Measurements from ENCODE around the gene TRMT112. TPM values are rescaled to one million over a fixed set of nuclear protein-coding genes. Genes with fewer than 3 reads are reported as not detected.

The TRMT112 gene
- polyA plus RNA-seq (2013, experiment 1 of 4) = 226 TPM
- 227 TPM for polyA plus RNA-seq (2013, experiment 2 of 4)
- 201 TPM for polyA plus RNA-seq (2013, experiment 3 of 4)
- 231 TPM for polyA plus RNA-seq (2013, experiment 4 of 4)

GRCh38 chr11:64317325-64317960 lies at the start of gene TRMT112:
TSS of gene TRMT112 (minus strand) at chr11:64317559. CDS start at chr11:64317526, 33 bp downstream.
- peak within 1 kb of the TSS; percentile 95 for H3K27ac ChIP-seq (ENCODE audit: insufficient read depth, low read depth, low read length, poor library complexity, severe bottlenecking)
- H3K36me3 ChIP-seq (ENCODE audit: control insufficient read depth, insufficient read depth, low read length) = peaks cover 2% of the 10 kb centered on the region
- peaks cover 8% of the 10 kb centered on the region for H3K4me1 ChIP-seq (ENCODE audit: control insufficient read depth, insufficient read depth, low read length)
- 0% methylated on average over 43 of the region's 43 CpGs for WGBS, 2 experiments
- peak within 1 kb of the TSS; percentile 78 for H3K4me3 ChIP-seq (ENCODE audit: insufficient read depth, low read depth, low read length)
- no peaks in the 10 kb centered on the region for H3K27me3 ChIP-seq (ENCODE audit: control insufficient read depth, insufficient read depth, low read length, poor library complexity, severe bottlenecking)
- no peaks in the 10 kb centered on the region for H3K9me3 ChIP-seq (ENCODE audit: control insufficient read depth, low read length)

- no peaks in the 10 kb centered on the region for H3K9me3 ChIP-seq (ENCODE audit: control insufficient read depth, low read length)
- H3K27ac ChIP-seq (ENCODE audit: insufficient read depth, low read depth, low read length, poor library complexity, severe bottlenecking) = no peak overlapping the region
- H3K36me3 ChIP-seq (ENCODE audit: control insufficient read depth, insufficient read depth, low read length) = peaks cover 32% of the 10 kb centered on the region
- H3K4me1 ChIP-seq (ENCODE audit: control insufficient read depth, insufficient read depth, low read length) = no peaks in the 10 kb centered on the region
- no CpG with 5 or more reads among the region's 1 CpG for WGBS, 2 experiments
- no peak overlapping the region for H3K4me3 ChIP-seq (ENCODE audit: insufficient read depth, low read depth, low read length)
- H3K27me3 ChIP-seq (ENCODE audit: control insufficient read depth, insufficient read depth, low read length, poor library complexity, severe bottlenecking) = no peaks in the 10 kb centered on the region
Observed at GRCh38 chr11:64366751-64367150, 49.4 kb upstream of the TRMT112 start.

GRCh38 chr11:64364911-64365310 lies 47.6 kb upstream of the TRMT112 start:
- Histone ChIP-seq H3K9me3 (ENCODE audit: control insufficient read depth, low read length) (no peaks in the 10 kb centered on the region), H3K27me3 (ENCODE audit: control insufficient read depth, insufficient read depth, low read length, poor library complexity, severe bottlenecking) (no peaks in the 10 kb centered on the region), H3K4me1 (ENCODE audit: control insufficient read depth, insufficient read depth, low read length) (no peaks in the 10 kb centered on the region), H3K27ac (ENCODE audit: insufficient read depth, low read depth, low read length, poor library complexity, severe bottlenecking) (no peak overlapping the region), H3K36me3 (ENCODE audit: control insufficient read depth, insufficient read depth, low read length) (peaks cover 33% of the 10 kb centered on the region), H3K4me3 (ENCODE audit: insufficient read depth, low read depth, low read length) (no peak overlapping the region)
- 85 to 94% methylated on average over 4 of the region's 4 CpGs for WGBS, 2 experiments

- peaks cover 29% of the 10 kb centered on the region for H3K36me3 ChIP-seq (ENCODE audit: control insufficient read depth, insufficient read depth, low read length)
Observed at GRCh38 chr11:64364435-64364834, 47.1 kb upstream of the TRMT112 start.

GRCh38 chr11:64362339-64362738 lies 45.0 kb upstream of the TRMT112 start:
- H3K36me3 ChIP-seq (ENCODE audit: control insufficient read depth, insufficient read depth, low read length) = peaks cover 16% of the 10 kb centered on the region
- no peak overlapping the region for H3K4me3 ChIP-seq (ENCODE audit: insufficient read depth, low read depth, low read length)
- H3K4me1 ChIP-seq (ENCODE audit: control insufficient read depth, insufficient read depth, low read length) = peaks cover 14% of the 10 kb centered on the region
- no peaks in the 10 kb centered on the region for H3K9me3 ChIP-seq (ENCODE audit: control insufficient read depth, low read length)
- WGBS, 2 experiments = 91 to 93% methylated on average over 10 of the region's 10 CpGs
- no peaks in the 10 kb centered on the region for H3K27me3 ChIP-seq (ENCODE audit: control insufficient read depth, insufficient read depth, low read length, poor library complexity, severe bottlenecking)
- H3K27ac ChIP-seq (ENCODE audit: insufficient read depth, low read depth, low read length, poor library complexity, severe bottlenecking) = no peak overlapping the region

More at GRCh38 chr11:64364435-64364834, 47.1 kb upstream of the TRMT112 start:
- Histone ChIP-seq H3K27me3 (ENCODE audit: control insufficient read depth, insufficient read depth, low read length, poor library complexity, severe bottlenecking) (no peaks in the 10 kb centered on the region), H3K9me3 (ENCODE audit: control insufficient read depth, low read length) (no peaks in the 10 kb centered on the region), H3K27ac (ENCODE audit: insufficient read depth, low read depth, low read length, poor library complexity, severe bottlenecking) (no peak overlapping the region), H3K4me1 (ENCODE audit: control insufficient read depth, insufficient read depth, low read length) (no peaks in the 10 kb centered on the region), H3K4me3 (ENCODE audit: insufficient read depth, low read depth, low read length) (no peak overlapping the region)
- WGBS, 2 experiments = 92 to 95% methylated on average over 6 of the region's 6 CpGs

- no peak overlapping the region for H3K27ac ChIP-seq (ENCODE audit: insufficient read depth, low read depth, low read length, poor library complexity, severe bottlenecking)
- H3K9me3 ChIP-seq (ENCODE audit: control insufficient read depth, low read length) = no peaks in the 10 kb centered on the region
- no peak overlapping the region for H3K4me3 ChIP-seq (ENCODE audit: insufficient read depth, low read depth, low read length)
- H3K27me3 ChIP-seq (ENCODE audit: control insufficient read depth, insufficient read depth, low read length, poor library complexity, severe bottlenecking) = no peaks in the 10 kb centered on the region
- peaks cover 16% of the 10 kb centered on the region for H3K36me3 ChIP-seq (ENCODE audit: control insufficient read depth, insufficient read depth, low read length)
- H3K4me1 ChIP-seq (ENCODE audit: control insufficient read depth, insufficient read depth, low read length) = peaks cover 18% of the 10 kb centered on the region
- WGBS, 2 experiments = 94 to 95% methylated on average over 18 of the region's 18 CpGs
Observed at GRCh38 chr11:64361659-64362058, 44.3 kb upstream of the TRMT112 start.

GRCh38 chr11:64360448-64360921 lies 43.1 kb upstream of the TRMT112 start:
- H3K36me3 ChIP-seq (ENCODE audit: control insufficient read depth, insufficient read depth, low read length) = peaks cover 9% of the 10 kb centered on the region
- WGBS, 2 experiments = 89 to 90% methylated on average over 13 of the region's 13 CpGs
- H3K4me1 ChIP-seq (ENCODE audit: control insufficient read depth, insufficient read depth, low read length) = peaks cover 19% of the 10 kb centered on the region
- no peak overlapping the region for H3K4me3 ChIP-seq (ENCODE audit: insufficient read depth, low read depth, low read length)
- H3K27me3 ChIP-seq (ENCODE audit: control insufficient read depth, insufficient read depth, low read length, poor library complexity, severe bottlenecking) = no peaks in the 10 kb centered on the region
- no peak overlapping the region for H3K27ac ChIP-seq (ENCODE audit: insufficient read depth, low read depth, low read length, poor library complexity, severe bottlenecking)
- H3K9me3 ChIP-seq (ENCODE audit: control insufficient read depth, low read length) = no peaks in the 10 kb centered on the region

GRCh38 chr11:64359712-64360445 lies 42.5 kb upstream of the TRMT112 start:
- 82% methylated on average over 38 of the region's 38 CpGs for WGBS, 2 experiments
- H3K27ac ChIP-seq (ENCODE audit: insufficient read depth, low read depth, low read length, poor library complexity, severe bottlenecking) = no peak overlapping the region
- peaks cover 4% of the 10 kb centered on the region for H3K36me3 ChIP-seq (ENCODE audit: control insufficient read depth, insufficient read depth, low read length)
- peaks cover 22% of the 10 kb centered on the region for H3K4me1 ChIP-seq (ENCODE audit: control insufficient read depth, insufficient read depth, low read length)
- no peaks in the 10 kb centered on the region for H3K9me3 ChIP-seq (ENCODE audit: control insufficient read depth, low read length)
- no peaks in the 10 kb centered on the region for H3K27me3 ChIP-seq (ENCODE audit: control insufficient read depth, insufficient read depth, low read length, poor library complexity, severe bottlenecking)
- peak overlapping the region; percentile 73 for H3K4me3 ChIP-seq (ENCODE audit: insufficient read depth, low read depth, low read length)

GRCh38 chr11:64358907-64359711 lies 41.8 kb upstream of the TRMT112 start, which contains the start of gene RPS6KA4:
TSS of gene RPS6KA4 (plus strand) at chr11:64359162. CDS start at chr11:64359236, 74 bp downstream.
- H3K9me3 ChIP-seq (ENCODE audit: control insufficient read depth, low read length) = no peaks in the 10 kb centered on the region
- H3K27me3 ChIP-seq (ENCODE audit: control insufficient read depth, insufficient read depth, low read length, poor library complexity, severe bottlenecking) = no peaks in the 10 kb centered on the region
- no peak within 1 kb of the TSS for H3K27ac ChIP-seq (ENCODE audit: insufficient read depth, low read depth, low read length, poor library complexity, severe bottlenecking)
- H3K36me3 ChIP-seq (ENCODE audit: control insufficient read depth, insufficient read depth, low read length) = peaks cover 4% of the 10 kb centered on the region
- 1% methylated on average over 70 of the region's 70 CpGs for WGBS, 2 experiments
- peak within 1 kb of the TSS; percentile 73 for H3K4me3 ChIP-seq (ENCODE audit: insufficient read depth, low read depth, low read length)
- peaks cover 25% of the 10 kb centered on the region for H3K4me1 ChIP-seq (ENCODE audit: control insufficient read depth, insufficient read depth, low read length)

All from ectodermal cell (in vitro differentiated cells).